ENCODE measurements around the gene DMRTA2.

The DMRTA2 gene

GRCh38 chr1:50427818-50428779 is 4.9 kb upstream of the DMRTA2 start:
- WGBS (ENCODE audit: insufficient coverage) = 8% methylated on average over 33 of the region's 35 CpGs
- peak overlapping the region in 1 of 7 experiments; percentile 5 for H3K4me3 ChIP-seq (ENCODE audit: control insufficient read depth in 1 of 7, extremely low read depth in 1 of 7, insufficient read depth in 4 of 7, low read depth in 2 of 7, low read length in 6 of 7)
- peaks cover 2 to 31% (median 25%) of the 10 kb centered on the region in 4 experiments for H3K4me1 ChIP-seq (ENCODE audit: control extremely low read depth in 1 of 4, control insufficient read depth in 4 of 4, insufficient read depth in 4 of 4, low read length in 3 of 4)
- no peak overlapping the region for H3K27ac ChIP-seq (ENCODE audit: insufficient read depth in 1 of 2, low read depth in 1 of 2, low read length in 2 of 2, poor library complexity in 1 of 2, severe bottlenecking in 2 of 2)
- ChIA-PET CTCF (no interaction called here), POLR2A (no interaction called here)
- peaks cover 0 to 2% (median 0%) of the 10 kb centered on the region in 5 experiments for H3K9me3 ChIP-seq (ENCODE audit: control extremely low read depth in 1 of 5, control insufficient read depth in 4 of 5, insufficient read depth in 2 of 5, low read depth in 1 of 5, low read length in 4 of 5)
- DNase-seq = peak in 1 of 3 donors; percentile 43
- H3K36me3 ChIP-seq (ENCODE audit: control insufficient read depth in 4 of 4, insufficient read depth in 4 of 4, low read length in 3 of 4) = no peaks in the 10 kb centered on the region
- H3K27me3 ChIP-seq (replicated peaks in 2 of 5; ENCODE audit: control insufficient read depth in 4 of 5, insufficient read depth in 5 of 5, low read length in 4 of 5) = peaks cover 25 to 100% (median 69%) of the 10 kb centered on the region in 5 experiments

- ChIA-PET CTCF (no interaction called here), POLR2A (no interaction called here)
- DNase-seq = peak in 1 of 3 donors; percentile 63
- H3K9me3 ChIP-seq (ENCODE audit: control extremely low read depth in 1 of 5, control insufficient read depth in 4 of 5, insufficient read depth in 2 of 5, low read depth in 1 of 5, low read length in 4 of 5) = peaks cover 0 to 2% (median 0%) of the 10 kb centered on the region in 5 experiments
- no peaks in the 10 kb centered on the region for H3K36me3 ChIP-seq (ENCODE audit: control insufficient read depth in 4 of 4, insufficient read depth in 4 of 4, low read length in 3 of 4)
- peak overlapping the region in 1 of 7 experiments; percentile 5 for H3K4me3 ChIP-seq (ENCODE audit: control insufficient read depth in 1 of 7, extremely low read depth in 1 of 7, insufficient read depth in 4 of 7, low read depth in 2 of 7, low read length in 6 of 7)
- WGBS (ENCODE audit: insufficient coverage) = 8% methylated on average over 41 of the region's 44 CpGs
- peaks cover 2 to 34% (median 30%) of the 10 kb centered on the region in 4 experiments for H3K4me1 ChIP-seq (ENCODE audit: control extremely low read depth in 1 of 4, control insufficient read depth in 4 of 4, insufficient read depth in 4 of 4, low read length in 3 of 4)
- no peak overlapping the region for H3K27ac ChIP-seq (ENCODE audit: insufficient read depth in 1 of 2, low read depth in 1 of 2, low read length in 2 of 2, poor library complexity in 1 of 2, severe bottlenecking in 2 of 2)
- peaks cover 27 to 100% (median 68%) of the 10 kb centered on the region in 5 experiments for H3K27me3 ChIP-seq (replicated peaks in 2 of 5; ENCODE audit: control insufficient read depth in 4 of 5, insufficient read depth in 5 of 5, low read length in 4 of 5)
Observed at GRCh38 chr1:50427086-50427817, 4.0 kb upstream of the DMRTA2 start.

GRCh38 chr1:50426702-50427085 is 3.5 kb upstream of the DMRTA2 start:
- 2% methylated on average over 13 of the region's 28 CpGs for WGBS (ENCODE audit: insufficient coverage)
- Histone ChIP-seq H3K27me3 (replicated peaks in 2 of 5; ENCODE audit: control insufficient read depth in 4 of 5, insufficient read depth in 5 of 5, low read length in 4 of 5) (peaks cover 31 to 100% (median 69%) of the 10 kb centered on the region in 5 experiments), H3K27ac (ENCODE audit: insufficient read depth in 1 of 2, low read depth in 1 of 2, low read length in 2 of 2, poor library complexity in 1 of 2, severe bottlenecking in 2 of 2) (no peak overlapping the region), H3K9me3 (ENCODE audit: control extremely low read depth in 1 of 5, control insufficient read depth in 4 of 5, insufficient read depth in 2 of 5, low read depth in 1 of 5, low read length in 4 of 5) (peaks cover 0 to 2% (median 0%) of the 10 kb centered on the region in 5 experiments), H3K4me1 (ENCODE audit: control extremely low read depth in 1 of 4, control insufficient read depth in 4 of 4, insufficient read depth in 4 of 4, low read length in 3 of 4) (peaks cover 2 to 34% (median 30%) of the 10 kb centered on the region in 4 experiments), H3K4me3 (ENCODE audit: control insufficient read depth in 1 of 7, extremely low read depth in 1 of 7, insufficient read depth in 4 of 7, low read depth in 2 of 7, low read length in 6 of 7) (no peak overlapping the region), H3K36me3 (ENCODE audit: control insufficient read depth in 4 of 4, insufficient read depth in 4 of 4, low read length in 3 of 4) (no peaks in the 10 kb centered on the region)
- ChIA-PET POLR2A (no interaction called here), CTCF (no interaction called here)
- peak in 1 of 3 donors; percentile 30 for DNase-seq

- H3K4me3 ChIP-seq (ENCODE audit: control insufficient read depth in 1 of 7, extremely low read depth in 1 of 7, insufficient read depth in 4 of 7, low read depth in 2 of 7, low read length in 6 of 7) = no peak overlapping the region
- H3K27me3 ChIP-seq (replicated peaks in 2 of 5; ENCODE audit: control insufficient read depth in 4 of 5, insufficient read depth in 5 of 5, low read length in 4 of 5) = peaks cover 34 to 100% (median 68%) of the 10 kb centered on the region in 5 experiments
- ChIA-PET POLR2A (no interaction called here), CTCF (no interaction called here)
- WGBS (ENCODE audit: insufficient coverage) = 8% methylated on average over 14 of the region's 20 CpGs
- H3K9me3 ChIP-seq (ENCODE audit: control extremely low read depth in 1 of 5, control insufficient read depth in 4 of 5, insufficient read depth in 2 of 5, low read depth in 1 of 5, low read length in 4 of 5) = peaks cover 0 to 4% (median 0%) of the 10 kb centered on the region in 5 experiments
- DNase-seq = peak in 1 of 3 donors; percentile 23
- peaks cover 2 to 37% (median 32%) of the 10 kb centered on the region in 4 experiments for H3K4me1 ChIP-seq (ENCODE audit: control extremely low read depth in 1 of 4, control insufficient read depth in 4 of 4, insufficient read depth in 4 of 4, low read length in 3 of 4)
- no peak overlapping the region for H3K27ac ChIP-seq (ENCODE audit: insufficient read depth in 1 of 2, low read depth in 1 of 2, low read length in 2 of 2, poor library complexity in 1 of 2, severe bottlenecking in 2 of 2)
- H3K36me3 ChIP-seq (ENCODE audit: control insufficient read depth in 4 of 4, insufficient read depth in 4 of 4, low read length in 3 of 4) = no peaks in the 10 kb centered on the region
Observed at GRCh38 chr1:50426108-50426700, 3.0 kb upstream of the DMRTA2 start.

- WGBS (ENCODE audit: insufficient coverage) = 7% methylated on average over 19 of the region's 34 CpGs
- POLR2A ChIA-PET = no interaction called here
- CTCF ChIA-PET = no interaction called here
- Histone ChIP-seq H3K4me1 (ENCODE audit: control extremely low read depth in 1 of 4, control insufficient read depth in 4 of 4, insufficient read depth in 4 of 4, low read length in 3 of 4) (peaks cover 2 to 44% (median 36%) of the 10 kb centered on the region in 4 experiments), H3K4me3 (ENCODE audit: control insufficient read depth in 1 of 7, extremely low read depth in 1 of 7, insufficient read depth in 4 of 7, low read depth in 2 of 7, low read length in 6 of 7) (no peak overlapping the region), H3K9me3 (ENCODE audit: control extremely low read depth in 1 of 5, control insufficient read depth in 4 of 5, insufficient read depth in 2 of 5, low read depth in 1 of 5, low read length in 4 of 5) (peaks cover 0 to 4% (median 0%) of the 10 kb centered on the region in 5 experiments), H3K36me3 (ENCODE audit: control insufficient read depth in 4 of 4, insufficient read depth in 4 of 4, low read length in 3 of 4) (no peaks in the 10 kb centered on the region), H3K27me3 (replicated peaks in 2 of 5; ENCODE audit: control insufficient read depth in 4 of 5, insufficient read depth in 5 of 5, low read length in 4 of 5) (peaks cover 35 to 100% (median 66%) of the 10 kb centered on the region in 5 experiments), H3K27ac (ENCODE audit: insufficient read depth in 1 of 2, low read depth in 1 of 2, low read length in 2 of 2, poor library complexity in 1 of 2, severe bottlenecking in 2 of 2) (no peak overlapping the region)
- peak in 1 of 3 donors; percentile 11 for DNase-seq
Observed at GRCh38 chr1:50425376-50426107, 2.3 kb upstream of the DMRTA2 start.

- no peak overlapping the region for H3K27ac ChIP-seq (ENCODE audit: insufficient read depth in 1 of 2, low read depth in 1 of 2, low read length in 2 of 2, poor library complexity in 1 of 2, severe bottlenecking in 2 of 2)
- peaks cover 2 to 48% (median 38%) of the 10 kb centered on the region in 4 experiments for H3K4me1 ChIP-seq (ENCODE audit: control extremely low read depth in 1 of 4, control insufficient read depth in 4 of 4, insufficient read depth in 4 of 4, low read length in 3 of 4)
- H3K9me3 ChIP-seq (ENCODE audit: control extremely low read depth in 1 of 5, control insufficient read depth in 4 of 5, insufficient read depth in 2 of 5, low read depth in 1 of 5, low read length in 4 of 5) = peaks cover 0 to 4% (median 0%) of the 10 kb centered on the region in 5 experiments
- ChIA-PET CTCF (no interaction called here), POLR2A (no interaction called here)
- no peaks in the 10 kb centered on the region for H3K36me3 ChIP-seq (ENCODE audit: control insufficient read depth in 4 of 4, insufficient read depth in 4 of 4, low read length in 3 of 4)
- 9% methylated on average over 28 of the region's 40 CpGs for WGBS (ENCODE audit: insufficient coverage)
- H3K27me3 ChIP-seq (replicated peaks in 2 of 5; ENCODE audit: control insufficient read depth in 4 of 5, insufficient read depth in 5 of 5, low read length in 4 of 5) = peaks cover 37 to 100% (median 69%) of the 10 kb centered on the region in 5 experiments
- peak in 1 of 3 donors; percentile 14 for DNase-seq
- no peak overlapping the region for H3K4me3 ChIP-seq (ENCODE audit: control insufficient read depth in 1 of 7, extremely low read depth in 1 of 7, insufficient read depth in 4 of 7, low read depth in 2 of 7, low read length in 6 of 7)
Observed at GRCh38 chr1:50424884-50425375, 1.7 kb upstream of the DMRTA2 start.
